Glutamatergic neuron (in vitro differentiated cells): ENCODE results near the gene AQP9. TPM values are rescaled to one million over a fixed set of nuclear protein-coding genes. Genes with fewer than 3 reads are reported as not detected.

Experiments
- DNase-seq: peaks from one replicate; pipeline ENCODE4 v3.0.0; 2022
- H3K27ac Mint-ChIP-seq: one replicate; pipeline ENCODE4 v1.8.0; 2020; ENCODE audit warnings: mild to moderate bottlenecking, mixed read lengths, inconsistent platforms; ENCODE audit not compliant: unreplicated experiment
- H3K27me3 Mint-ChIP-seq: one replicate; pipeline ENCODE4 v1.8.0; 2020; ENCODE audit warnings: mild to moderate bottlenecking, moderate library complexity, mixed read lengths, inconsistent platforms; ENCODE audit not compliant: unreplicated experiment
- H3K36me3 Mint-ChIP-seq: one replicate; pipeline ENCODE4 v1.8.0; 2020; ENCODE audit warnings: mild to moderate bottlenecking, mixed read lengths, inconsistent platforms; ENCODE audit not compliant: unreplicated experiment
- H3K4me1 Mint-ChIP-seq: one replicate; pipeline ENCODE4 v1.8.0; 2020; ENCODE audit warnings: mild to moderate bottlenecking, low read depth, mixed read lengths, inconsistent platforms; ENCODE audit not compliant: unreplicated experiment
- H3K4me3 Mint-ChIP-seq: one replicate; pipeline ENCODE4 v1.8.0; 2020; ENCODE audit warnings: mild to moderate bottlenecking, mixed read lengths, inconsistent platforms; ENCODE audit not compliant: unreplicated experiment
- H3K9me3 Mint-ChIP-seq: one replicate; pipeline ENCODE4 v1.8.0; 2020; ENCODE audit warnings: mild to moderate bottlenecking, moderate library complexity, mixed read lengths, inconsistent platforms; ENCODE audit not compliant: unreplicated experiment
- total RNA-seq: library from RNA; stranded (reverse); fragmentation: NEBNext Ultra II Directional; extraction: Animal tissue kit (Norgen Biotek cat#: 25700); gene quantifications from one replicate; pipeline ENCODE4 v1.2.1, GENCODE V29; 2021; ENCODE audit not compliant: unreplicated experiment
- TF ChIP-seq, protein P1 (sequence below): fragments of 200-600 bp; sonication (generic); IDR thresholded peaks from one replicate; pipeline ENCODE4 v1.5.0; 2021; ENCODE audit not compliant: partially characterized antibody, unreplicated experiment

The AQP9 gene
- total RNA-seq, 1 donor from 2014 or later: not detected

DNA sequence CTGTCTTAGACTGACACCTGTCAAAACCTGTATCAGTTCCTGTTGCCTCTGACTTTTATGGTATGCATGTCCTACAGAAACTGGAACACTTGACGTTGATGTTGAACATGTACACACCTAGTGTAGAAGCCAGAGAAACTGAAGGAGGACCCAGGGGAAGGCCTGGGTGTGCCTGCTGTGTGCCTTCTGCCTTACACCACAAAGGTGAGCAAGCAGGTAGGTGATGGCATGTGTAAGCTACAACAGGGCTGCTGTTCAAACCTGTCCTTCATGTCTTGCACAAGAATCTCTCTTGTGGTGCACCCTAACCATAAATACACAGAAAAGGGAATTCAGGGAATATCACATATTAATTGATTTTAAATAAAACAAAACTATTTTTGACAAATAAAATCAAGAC lies 13.6 kb upstream of the AQP9 start:
- no peak for DNase-seq
- no peak overlapping the region for H3K4me3 Mint-ChIP-seq
- no peaks in the 10 kb centered on the region for H3K27me3 Mint-ChIP-seq
- TF ChIP-seq, protein P1, sequence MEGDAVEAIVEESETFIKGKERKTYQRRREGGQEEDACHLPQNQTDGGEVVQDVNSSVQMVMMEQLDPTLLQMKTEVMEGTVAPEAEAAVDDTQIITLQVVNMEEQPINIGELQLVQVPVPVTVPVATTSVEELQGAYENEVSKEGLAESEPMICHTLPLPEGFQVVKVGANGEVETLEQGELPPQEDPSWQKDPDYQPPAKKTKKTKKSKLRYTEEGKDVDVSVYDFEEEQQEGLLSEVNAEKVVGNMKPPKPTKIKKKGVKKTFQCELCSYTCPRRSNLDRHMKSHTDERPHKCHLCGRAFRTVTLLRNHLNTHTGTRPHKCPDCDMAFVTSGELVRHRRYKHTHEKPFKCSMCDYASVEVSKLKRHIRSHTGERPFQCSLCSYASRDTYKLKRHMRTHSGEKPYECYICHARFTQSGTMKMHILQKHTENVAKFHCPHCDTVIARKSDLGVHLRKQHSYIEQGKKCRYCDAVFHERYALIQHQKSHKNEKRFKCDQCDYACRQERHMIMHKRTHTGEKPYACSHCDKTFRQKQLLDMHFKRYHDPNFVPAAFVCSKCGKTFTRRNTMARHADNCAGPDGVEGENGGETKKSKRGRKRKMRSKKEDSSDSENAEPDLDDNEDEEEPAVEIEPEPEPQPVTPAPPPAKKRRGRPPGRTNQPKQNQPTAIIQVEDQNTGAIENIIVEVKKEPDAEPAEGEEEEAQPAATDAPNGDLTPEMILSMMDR: no peak
- peaks cover 8% of the 10 kb centered on the region for H3K36me3 Mint-ChIP-seq
- H3K4me1 Mint-ChIP-seq: no peaks in the 10 kb centered on the region
- H3K9me3 Mint-ChIP-seq: peaks cover 4% of the 10 kb centered on the region
- H3K27ac Mint-ChIP-seq: no peak overlapping the region

DNA sequence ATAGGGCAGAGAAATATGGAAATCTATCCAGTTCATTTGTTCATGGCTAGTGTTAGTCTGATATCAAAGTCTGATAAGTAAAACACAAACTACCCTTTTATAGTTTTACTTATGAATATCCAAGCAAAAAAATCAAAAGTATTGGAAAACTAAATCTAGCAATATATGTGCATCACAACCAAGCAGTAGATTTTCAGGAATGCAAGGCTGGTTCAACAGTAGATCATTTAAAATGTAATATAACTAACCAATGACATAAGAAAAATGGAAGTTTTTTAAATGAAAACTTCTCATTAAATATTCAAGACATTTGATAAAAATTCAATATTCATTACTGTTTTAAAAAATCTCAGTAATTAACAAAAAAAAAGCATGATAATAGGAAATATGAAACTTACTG lies 12.8 kb upstream of the AQP9 start:
- TF ChIP-seq, protein P1: no peak
- Mint-ChIP-seq H3K36me3 (peaks cover 8% of the 10 kb centered on the region), H3K4me1 (no peaks in the 10 kb centered on the region), H3K27ac (no peak overlapping the region), H3K27me3 (no peaks in the 10 kb centered on the region), H3K9me3 (peaks cover 4% of the 10 kb centered on the region), H3K4me3 (no peak overlapping the region)
- DNase-seq: no peak

DNA sequence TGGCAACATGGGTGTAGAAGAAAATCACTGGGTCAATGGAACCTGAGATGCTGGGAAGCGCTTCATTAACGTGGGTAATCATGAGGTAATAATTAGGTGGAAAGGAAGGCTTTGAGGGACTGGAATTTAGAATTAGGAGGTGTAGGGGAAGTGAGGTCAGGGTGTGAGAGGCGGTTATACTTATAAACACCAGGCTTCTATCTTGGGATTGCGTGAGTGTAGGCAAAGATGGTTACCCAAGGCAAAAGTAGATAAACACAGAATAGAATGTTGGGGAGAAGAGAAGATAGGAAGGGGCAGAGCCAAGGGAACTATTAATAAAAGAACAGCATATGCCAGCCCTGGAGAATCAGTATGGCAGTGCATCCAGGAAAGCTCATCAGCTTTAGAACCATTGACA lies 3.3 kb upstream of the AQP9 start:
- no peak overlapping the region for H3K4me3 Mint-ChIP-seq
- no peaks in the 10 kb centered on the region for H3K9me3 Mint-ChIP-seq
- no peak for DNase-seq
- H3K36me3 Mint-ChIP-seq: no peaks in the 10 kb centered on the region
- H3K4me1 Mint-ChIP-seq: no peaks in the 10 kb centered on the region
- H3K27ac Mint-ChIP-seq: no peak overlapping the region
- TF ChIP-seq, protein P1: no peak
- H3K27me3 Mint-ChIP-seq: peaks cover 3% of the 10 kb centered on the region

DNA sequence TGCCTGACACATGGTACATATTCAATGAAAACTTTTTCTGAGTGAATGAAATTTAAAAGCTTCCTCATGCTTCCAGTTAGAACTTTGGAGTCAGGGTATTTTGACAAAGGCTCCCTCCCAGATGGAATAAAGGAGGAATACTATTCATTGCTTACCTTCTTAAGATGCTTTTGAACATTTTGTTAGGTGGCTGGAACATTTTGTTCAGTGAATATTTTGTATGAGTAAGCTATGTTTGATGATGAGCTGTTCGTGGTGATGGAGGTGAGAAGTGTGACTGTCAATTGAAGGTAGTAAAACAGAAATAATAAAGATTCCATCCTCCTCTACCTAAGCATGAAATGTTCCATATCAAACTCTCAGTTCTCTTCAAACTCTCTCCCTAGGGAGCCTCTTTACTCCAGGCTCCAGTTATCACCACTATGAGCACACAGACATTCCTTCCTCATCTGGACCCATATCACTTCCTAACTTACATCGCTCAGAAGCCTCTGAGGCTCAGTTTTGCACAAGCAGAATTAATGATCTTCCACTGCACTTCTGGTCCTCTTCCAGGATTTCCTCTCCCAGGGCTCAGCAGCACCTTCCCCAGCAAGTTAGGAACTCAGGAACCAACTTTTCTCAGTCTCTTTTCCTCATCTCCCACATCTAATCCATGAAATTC lies 2.5 kb upstream of the AQP9 start:
- H3K27me3 Mint-ChIP-seq: peaks cover 3% of the 10 kb centered on the region
- no peak overlapping the region for H3K4me3 Mint-ChIP-seq
- no peak for DNase-seq
- H3K9me3 Mint-ChIP-seq: no peaks in the 10 kb centered on the region
- TF ChIP-seq, protein P1: no peak
- H3K27ac Mint-ChIP-seq: no peak overlapping the region
- no peaks in the 10 kb centered on the region for H3K36me3 Mint-ChIP-seq
- H3K4me1 Mint-ChIP-seq: no peaks in the 10 kb centered on the region

DNA sequence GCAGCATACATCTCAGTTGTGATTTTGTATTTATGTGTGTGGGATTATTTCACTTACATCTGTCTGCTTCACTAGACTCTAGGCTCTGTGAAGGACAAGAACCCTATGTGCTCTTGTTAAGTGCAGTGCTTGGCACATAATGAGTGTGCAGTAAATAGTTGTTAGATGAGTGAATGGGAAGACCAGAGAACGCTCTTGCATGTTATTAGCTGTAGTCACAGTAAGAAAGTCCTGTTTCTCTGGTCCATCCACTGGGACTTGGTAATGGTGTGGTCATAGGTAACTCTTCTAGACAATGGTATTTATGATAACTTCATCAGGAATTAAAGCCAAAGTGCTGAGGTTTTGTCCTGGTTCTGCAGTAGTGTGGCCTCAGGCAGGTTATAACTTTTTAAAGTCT lies 1.4 kb upstream of the AQP9 start:
- TF ChIP-seq, protein P1: no peak
- no peaks in the 10 kb centered on the region for H3K36me3 Mint-ChIP-seq
- H3K9me3 Mint-ChIP-seq: no peaks in the 10 kb centered on the region
- no peak overlapping the region for H3K27ac Mint-ChIP-seq
- peaks cover 3% of the 10 kb centered on the region for H3K27me3 Mint-ChIP-seq
- DNase-seq: no peak
- H3K4me1 Mint-ChIP-seq: no peaks in the 10 kb centered on the region
- no peak overlapping the region for H3K4me3 Mint-ChIP-seq
